Measurements from ENCODE around the gene EBF3.

DNA sequence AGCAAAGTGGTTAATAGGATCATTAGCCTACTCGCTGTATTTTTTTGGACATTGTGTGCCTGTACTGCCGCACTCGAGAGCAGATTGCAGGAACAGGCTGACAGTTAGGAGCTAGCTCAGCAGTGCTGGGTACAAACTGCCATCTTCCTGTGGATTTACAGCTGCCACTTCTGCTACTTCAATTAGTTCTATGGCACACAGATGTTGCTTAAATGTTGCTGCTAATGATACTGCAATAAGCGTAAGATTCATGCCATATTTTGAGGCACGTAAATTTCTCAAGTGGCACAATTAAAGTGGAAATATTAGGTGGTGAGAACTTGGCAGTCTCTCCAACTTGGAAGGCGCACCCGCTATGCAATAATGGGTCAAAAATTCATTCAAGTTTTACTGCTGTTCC is 171.9 kb downstream of the EBF3 start:
- TF ChIP-seq, protein P1, sequence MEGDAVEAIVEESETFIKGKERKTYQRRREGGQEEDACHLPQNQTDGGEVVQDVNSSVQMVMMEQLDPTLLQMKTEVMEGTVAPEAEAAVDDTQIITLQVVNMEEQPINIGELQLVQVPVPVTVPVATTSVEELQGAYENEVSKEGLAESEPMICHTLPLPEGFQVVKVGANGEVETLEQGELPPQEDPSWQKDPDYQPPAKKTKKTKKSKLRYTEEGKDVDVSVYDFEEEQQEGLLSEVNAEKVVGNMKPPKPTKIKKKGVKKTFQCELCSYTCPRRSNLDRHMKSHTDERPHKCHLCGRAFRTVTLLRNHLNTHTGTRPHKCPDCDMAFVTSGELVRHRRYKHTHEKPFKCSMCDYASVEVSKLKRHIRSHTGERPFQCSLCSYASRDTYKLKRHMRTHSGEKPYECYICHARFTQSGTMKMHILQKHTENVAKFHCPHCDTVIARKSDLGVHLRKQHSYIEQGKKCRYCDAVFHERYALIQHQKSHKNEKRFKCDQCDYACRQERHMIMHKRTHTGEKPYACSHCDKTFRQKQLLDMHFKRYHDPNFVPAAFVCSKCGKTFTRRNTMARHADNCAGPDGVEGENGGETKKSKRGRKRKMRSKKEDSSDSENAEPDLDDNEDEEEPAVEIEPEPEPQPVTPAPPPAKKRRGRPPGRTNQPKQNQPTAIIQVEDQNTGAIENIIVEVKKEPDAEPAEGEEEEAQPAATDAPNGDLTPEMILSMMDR (IDR thresholded peaks at IDR 0.05; ENCODE audit: low read depth, low read length): no peak
- no peak for TF ChIP-seq EZH2phosphoT487 (IDR thresholded peaks at IDR 0.05; ENCODE audit: low read depth)
